ENCODE results near the gene C3orf22. TPM values are rescaled to one million over a fixed set of nuclear protein-coding genes. Genes with fewer than 3 reads are reported as not detected.

Gene C3orf22
- total RNA-seq, 1 donor from 2014 or later, result not detected

DNA sequence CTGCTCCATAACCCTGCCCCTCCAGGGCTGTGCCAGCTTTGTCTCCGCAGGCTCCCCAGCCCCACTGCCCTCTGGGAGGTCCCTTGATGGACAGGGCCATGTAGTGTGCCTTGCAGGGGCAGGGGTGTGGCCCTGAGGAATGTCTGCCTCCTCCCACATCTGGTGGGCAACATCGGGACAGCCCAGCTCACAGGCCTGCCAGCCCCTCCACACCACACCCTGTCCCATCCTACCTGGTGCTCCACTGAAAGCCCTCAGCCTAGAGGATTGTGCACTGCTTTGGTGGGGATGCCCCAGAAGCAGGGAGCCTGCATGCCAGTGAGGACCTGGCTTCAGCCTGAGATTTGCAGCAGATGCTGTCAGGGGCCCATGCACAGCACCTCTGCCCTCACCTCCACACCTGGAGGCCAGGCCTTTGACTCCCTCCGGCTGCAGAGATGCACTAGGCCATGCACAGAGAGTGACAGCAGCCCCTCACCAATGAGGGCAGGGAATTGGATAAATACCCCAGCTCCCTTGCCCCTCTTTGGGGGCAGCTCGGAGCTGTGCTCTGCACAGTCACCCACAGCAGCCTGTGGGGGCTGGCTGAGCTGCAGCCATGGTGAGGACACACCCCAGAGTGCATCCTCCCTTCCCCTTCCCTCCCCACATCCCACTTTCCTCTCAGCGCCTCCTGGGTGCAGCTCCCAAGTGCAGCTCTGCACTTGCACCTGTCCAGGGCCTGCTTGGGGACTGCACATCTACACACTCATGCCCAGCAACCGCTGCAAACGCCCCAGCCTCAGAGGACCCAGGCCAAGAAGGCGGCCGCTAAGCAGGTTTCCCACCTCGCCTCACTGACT is 2.7 kb downstream of the C3orf22 start:
- peaks cover 11% of the 10 kb centered on the region for H3K27me3 Mint-ChIP-seq
- no peak overlapping the region for H3K4me3 Mint-ChIP-seq
- no peaks in the 10 kb centered on the region for H3K36me3 Mint-ChIP-seq
- peak; percentile 55 for DNase-seq (ENCODE audit: extremely low spot score, unreplicated experiment)
- no peak overlapping the region for H3K27ac Mint-ChIP-seq
- H3K4me1 Mint-ChIP-seq (ENCODE audit: unreplicated experiment), result no peaks in the 10 kb centered on the region
- H3K9me3 Mint-ChIP-seq, result no peaks in the 10 kb centered on the region
- TF ChIP-seq, protein P1, sequence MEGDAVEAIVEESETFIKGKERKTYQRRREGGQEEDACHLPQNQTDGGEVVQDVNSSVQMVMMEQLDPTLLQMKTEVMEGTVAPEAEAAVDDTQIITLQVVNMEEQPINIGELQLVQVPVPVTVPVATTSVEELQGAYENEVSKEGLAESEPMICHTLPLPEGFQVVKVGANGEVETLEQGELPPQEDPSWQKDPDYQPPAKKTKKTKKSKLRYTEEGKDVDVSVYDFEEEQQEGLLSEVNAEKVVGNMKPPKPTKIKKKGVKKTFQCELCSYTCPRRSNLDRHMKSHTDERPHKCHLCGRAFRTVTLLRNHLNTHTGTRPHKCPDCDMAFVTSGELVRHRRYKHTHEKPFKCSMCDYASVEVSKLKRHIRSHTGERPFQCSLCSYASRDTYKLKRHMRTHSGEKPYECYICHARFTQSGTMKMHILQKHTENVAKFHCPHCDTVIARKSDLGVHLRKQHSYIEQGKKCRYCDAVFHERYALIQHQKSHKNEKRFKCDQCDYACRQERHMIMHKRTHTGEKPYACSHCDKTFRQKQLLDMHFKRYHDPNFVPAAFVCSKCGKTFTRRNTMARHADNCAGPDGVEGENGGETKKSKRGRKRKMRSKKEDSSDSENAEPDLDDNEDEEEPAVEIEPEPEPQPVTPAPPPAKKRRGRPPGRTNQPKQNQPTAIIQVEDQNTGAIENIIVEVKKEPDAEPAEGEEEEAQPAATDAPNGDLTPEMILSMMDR (conservative IDR thresholded peaks at IDR 0.05), result no peak

- no peak overlapping the region for H3K4me3 Mint-ChIP-seq
- H3K4me1 Mint-ChIP-seq (ENCODE audit: unreplicated experiment), result no peaks in the 10 kb centered on the region
- no peak overlapping the region for H3K27ac Mint-ChIP-seq
- H3K9me3 Mint-ChIP-seq, result no peaks in the 10 kb centered on the region
- H3K36me3 Mint-ChIP-seq, result no peaks in the 10 kb centered on the region
- DNase-seq (ENCODE audit: extremely low spot score, unreplicated experiment), result peak; percentile 61
- TF ChIP-seq, protein P1 (conservative IDR thresholded peaks at IDR 0.05), result no peak
- peaks cover 4% of the 10 kb centered on the region for H3K27me3 Mint-ChIP-seq
These were observed 3.9 kb downstream of the C3orf22 start for GRCh38 chr3:126554560-126555525.

GRCh38 chr3:126553284-126554084 is 5.2 kb downstream of the C3orf22 start:
- Mint-ChIP-seq H3K4me1 (ENCODE audit: unreplicated experiment) (peaks cover 6% of the 10 kb centered on the region), H3K27me3 (peaks cover 3% of the 10 kb centered on the region), H3K27ac (no peak overlapping the region), H3K4me3 (no peak overlapping the region), H3K9me3 (no peaks in the 10 kb centered on the region), H3K36me3 (no peaks in the 10 kb centered on the region)
- DNase-seq (ENCODE audit: extremely low spot score, unreplicated experiment), result peak; percentile 64
- TF ChIP-seq, protein P1 (conservative IDR thresholded peaks at IDR 0.05), result no peak

GRCh38 chr3:126552688-126553283 is 5.9 kb downstream of the C3orf22 start:
- Mint-ChIP-seq H3K27ac (no peak overlapping the region), H3K4me3 (no peak overlapping the region), H3K4me1 (ENCODE audit: unreplicated experiment) (peaks cover 6% of the 10 kb centered on the region), H3K9me3 (no peaks in the 10 kb centered on the region), H3K27me3 (peaks cover 3% of the 10 kb centered on the region), H3K36me3 (no peaks in the 10 kb centered on the region)
- TF ChIP-seq, protein P1 (conservative IDR thresholded peaks at IDR 0.05), result no peak
- DNase-seq (ENCODE audit: extremely low spot score, unreplicated experiment), result peak; percentile 65

Measured in type B pancreatic cell (in vitro differentiated cells).